GM12878 (cell line): ENCODE measurements around the gene MAGI2. TPM values are rescaled to one million over a fixed set of nuclear protein-coding genes. Genes with fewer than 3 reads are reported as not detected.

Source experiments
- ATAC-seq: fragments of 200-7000 bp; cut with Tn5 transposase; 3 replicates; pipeline ENCODE4 v1.9.1; 2020; ENCODE audit warnings: mild to moderate bottlenecking, moderate library complexity
- BruUV-seq: library from RNA; stranded (reverse); fragments of 400-500 nt; replicated peaks from 2 replicates; lab custom pipeline; 2021; lab: Mats Ljungman, UMichigan
- CTCF ChIA-PET: fragments of 300-600 bp; sonication (Branson Sonifier 250); formaldehyde crosslinking; extraction: SDS; loops from one replicate; lab custom pipeline; 2021; ENCODE audit warnings: inconsistent platforms; lab: Yijun Ruan, JAX
- POLR2A ChIA-PET: fragments of 350-600 bp; formaldehyde crosslinking; extraction: SDS; loops from one replicate; lab custom pipeline; 2021; ENCODE audit warnings: inconsistent platforms; lab: Charles Lee
- RAD21 ChIA-PET: fragments of 300-600 bp; sonication (Branson Sonifier 250); formaldehyde crosslinking; loops from one replicate; lab custom pipeline; 2023; ENCODE audit warnings: antibody characterized with exemption; ENCODE audit not compliant: unreplicated experiment; lab: Charles Lee
- SMC1A ChIA-PET: fragments of 300-600 bp; sonication (Branson Sonifier 250); formaldehyde crosslinking; loops from one replicate; lab custom pipeline; 2023; ENCODE audit not compliant: unreplicated experiment, uncharacterized antibody; lab: Charles Lee
- DNase-seq: peaks from one replicate; pipeline ENCODE4 v3.0.0-alpha.2; 2011; ENCODE audit warnings: low read depth, low spot score
- FAIRE-seq: peaks from 3 replicates; lab custom pipeline; 2011; peaks lifted over from hg19 to GRCh38; lab: Jason Lieb, UNC
- H2AFZ ChIP-seq: 2 replicates; pipeline ENCODE4 v1.6.0; 2011; ENCODE audit warnings: low read depth, low read length, control low read depth; ENCODE audit not compliant: control insufficient read depth
- H3K27ac ChIP-seq: 2 replicates; pipeline ENCODE4 v1.5.1; 2011; ENCODE audit warnings: control low read depth; ENCODE audit not compliant: control insufficient read depth, insufficient read depth
- H3K27me3 ChIP-seq, 2 experiments: replicated peaks in 1 of 2; 2 replicates each; pipeline versions ENCODE4 v1.6.0 to v1.6.1; 2011; ENCODE audit warnings: low read length in 1 of 2; ENCODE audit not compliant: control insufficient read depth in 2 of 2, insufficient read depth in 2 of 2
- H3K36me3 ChIP-seq, 2 experiments: 2 replicates each; pipeline ENCODE4 v1.5.1; 2011; ENCODE audit warnings: low read length in 1 of 2; ENCODE audit not compliant: control insufficient read depth in 2 of 2, insufficient read depth in 2 of 2
- H3K4me1 ChIP-seq: 2 replicates; pipeline ENCODE4 v1.6.1; 2011; ENCODE audit warnings: mild to moderate bottlenecking, low read length, moderate library complexity, mixed read lengths; ENCODE audit not compliant: control insufficient read depth, insufficient read depth
- H3K4me2 ChIP-seq: 2 replicates; pipeline ENCODE4 v1.6.0; 2011; ENCODE audit warnings: control low read depth; ENCODE audit not compliant: control insufficient read depth, insufficient read depth
- H3K4me3 ChIP-seq: fragments of 200-600 bp; sonication (generic); 2 replicates; pipeline ENCODE4 v1.5.1; 2016
- H3K79me2 ChIP-seq: 2 replicates; pipeline ENCODE4 v1.6.0; 2011; ENCODE audit warnings: low read length; ENCODE audit not compliant: control insufficient read depth, insufficient read depth
- H3K9ac ChIP-seq: 2 replicates; pipeline ENCODE4 v1.8.0; 2011; ENCODE audit warnings: low read length, control low read depth, mixed read lengths; ENCODE audit not compliant: control insufficient read depth, insufficient read depth
- H3K9me3 ChIP-seq: replicated peaks from 3 replicates; pipeline ENCODE4 v1.5.1; 2011; ENCODE audit warnings: mild to moderate bottlenecking, low read length; ENCODE audit not compliant: control insufficient read depth, insufficient read depth
- H4K20me1 ChIP-seq: 2 replicates; pipeline ENCODE4 v1.6.0; 2011; ENCODE audit not compliant: control insufficient read depth, insufficient read depth
- ASH2L ChIP-seq: fragments of 300-600, 200-600 bp; sonication (generic); IDR thresholded peaks from 2 replicates; pipeline ENCODE4 v1.6.1; 2017; ENCODE audit warnings: low read depth, mild to moderate bottlenecking, borderline replicate concordance
- PAX5 ChIP-seq: IDR thresholded peaks from 2 replicates; pipeline ENCODE4 v1.6.1; 2011; ENCODE audit warnings: low read depth, low read length, borderline replicate concordance
- POLR2AphosphoS5 ChIP-seq: IDR thresholded peaks from 2 replicates; pipeline ENCODE4 v1.6.1; 2011; ENCODE audit warnings: mild to moderate bottlenecking, low read length, inconsistent platforms
- RB1 ChIP-seq: fragments of 450-650 bp; formaldehyde crosslinking; IDR thresholded peaks from 2 replicates; pipeline ENCODE4 v1.6.1; 2017; ENCODE audit warnings: mild to moderate bottlenecking, borderline replicate concordance
- SMARCA5 ChIP-seq: fragments of 450-650 bp; IDR thresholded peaks from 2 replicates; pipeline ENCODE4 v1.6.1; 2017; ENCODE audit warnings: mild to moderate bottlenecking
- ZNF384 ChIP-seq: IDR thresholded peaks from 2 replicates; pipeline ENCODE4 v1.6.1; 2012; ENCODE audit warnings: low read depth, mild to moderate bottlenecking, low read length, improper control_type of control experiment, borderline replicate concordance
- ZNF592 ChIP-seq: fragments of 450-650 bp; IDR thresholded peaks from 2 replicates; pipeline ENCODE4 v1.6.1; 2017; ENCODE audit warnings: mild to moderate bottlenecking, moderate library complexity
- ZSCAN29 ChIP-seq: fragments of 450-650 bp; IDR thresholded peaks from 2 replicates; pipeline ENCODE4 v1.6.1; 2017; ENCODE audit warnings: mild to moderate bottlenecking, moderate library complexity
- WGBS: methylation state at CpG from one replicate; pipeline ENCODE4 v1.1.6; 2016; ENCODE audit warnings: low lambda C conversion rate; ENCODE audit not compliant: insufficient replicate concordance, insufficient coverage; ENCODE audit errors: missing lambda C conversion rate; 5-methylcytosine and 5-hydroxymethylcytosine counted together
- in situ Hi-C: fragments of 300-500 bp; cut with MboI; formaldehyde crosslinking; loops from 9 replicates; pipeline ENCODE4 v1.14.3; 2018; ENCODE audit warnings: mixed read lengths
- intact Hi-C: fragments of 100-400 bp; cut with micrococcal nuclease; formaldehyde crosslinking; loops from one replicate; pipeline ENCODE4 v1.14.2; 2022; ENCODE audit not compliant: unreplicated experiment
- polyA plus RNA-seq, 11 experiments: library from polyadenylated mRNA; depleted of rRNA in 4 of 11; unstranded in 6 of 11; stranded (reverse) in 5 of 11; fragments of >200 nt; fragmentation: Nextera tagmentation in 4 of 11; fragmentation: Illumina TruSeq in 1 of 11; extraction: Ambion mirVana in 4 of 11; extraction: Trizol in 1 of 11; gene quantifications; 1 replicate in 1 of 11; 2 replicates in 10 of 11; pipeline versions ENCODE4 v1.2.1 to v1.2.3, GENCODE V29; 2011 to 2016; ENCODE audit warnings: inconsistent platforms in 2 of 11, missing spikeins in 2 of 11, low read depth in 1 of 11
- total RNA-seq, 4 experiments: library from RNA; depleted of rRNA in 3 of 4; stranded (reverse); fragments of >200 nt in 3 of 4; fragmentation: Illumina TruSeq in 1 of 4; extraction: Trizol in 1 of 4; gene quantifications; 2 replicates each; pipeline versions ENCODE4 v1.2.1 to v1.2.3, GENCODE V29; 2013 to 2021

MAGI2 gene
- total and polyA plus RNA-seq, 10 of the 15 experiments (the other 5 are each of a cell fraction or from before 2014, with no cell fraction given), result 0.01 to 0.31 (median 0.05) TPM; not detected in 2

GRCh38 chr7:78326189-78326588, 1127.3 kb downstream of the MAGI2 start:
- H3K4me2 ChIP-seq, result no peak overlapping the region
- 26% methylated on average over 2 of the region's 2 CpGs for WGBS
- H3K36me3 ChIP-seq, result no peaks in the 10 kb centered on the region
- no peaks in the 10 kb centered on the region for H3K79me2 ChIP-seq
- in situ Hi-C loops, result no loop called here
- H3K27ac ChIP-seq, result no peak overlapping the region
- RAD21 ChIA-PET, result no interaction called here
- ATAC-seq, result no peak
- no TSS peak for BruUV-seq
- POLR2A ChIA-PET, result no interaction called here
- no peak for FAIRE-seq
- TF ChIP-seq RB1 (no peak), SMARCA5 (no peak), POLR2AphosphoS5 (no peak), ZNF384 (no peak), PAX5 (no peak), ASH2L (no peak), ZNF592 (no peak), ZSCAN29 (no peak)
- CTCF ChIA-PET, result no interaction called here
- no peak overlapping the region for H3K9ac ChIP-seq
- DNase-seq, result no peak
- H3K9me3 ChIP-seq, result no peaks in the 10 kb centered on the region
- SMC1A ChIA-PET, result no interaction called here
- no peaks in the 10 kb centered on the region for H3K27me3 ChIP-seq
- H2AFZ ChIP-seq, result no peak overlapping the region
- H3K4me1 ChIP-seq, result no peaks in the 10 kb centered on the region
- no peak overlapping the region for H3K4me3 ChIP-seq
- no peaks in the 10 kb centered on the region for H4K20me1 ChIP-seq
- intact Hi-C loops, result no loop called here
